IMR-90 (cell line): ENCODE results near the gene RAB1B. TPM values are rescaled to one million over a fixed set of nuclear protein-coding genes. Genes with fewer than 3 reads are reported as not detected.

ENCODE experiments used
- ATAC-seq: fragments of 200-7000 bp; cut with Tn5 transposase; 2 replicates; pipeline ENCODE4 v1.9.1; 2020; ENCODE audit warnings: low read depth, mild to moderate bottlenecking, moderate library complexity
- BruUV-seq: library from RNA; stranded (reverse); fragments of 400-500 nt; replicated peaks from 2 replicates; lab custom pipeline; 2021; lab: Mats Ljungman, UMichigan
- CTCF ChIA-PET: fragments of 300-600 bp; formaldehyde crosslinking; extraction: SDS; loops from one replicate; lab custom pipeline; 2021; ENCODE audit warnings: antibody characterized with exemption; lab: Yijun Ruan, JAX
- POLR2A ChIA-PET: fragments of 300-600 bp; sonication (Branson Sonifier 250); formaldehyde crosslinking; loops from one replicate; lab custom pipeline; 2022; ENCODE audit warnings: antibody characterized with exemption; ENCODE audit not compliant: unreplicated experiment; lab: Charles Lee
- DNase-seq: peaks from one replicate; pipeline ENCODE4 v3.0.0; 2013
- H2AFZ ChIP-seq: replicated peaks from 2 replicates; pipeline ENCODE3; 2013; ENCODE audit warnings: low read length, mild to moderate bottlenecking; ENCODE audit not compliant: poor library complexity
- H2AK5ac ChIP-seq: 2 replicates; pipeline ENCODE4 v1.6.1; 2013; ENCODE audit warnings: low read depth, low read length, inconsistent platforms
- H2AK9ac ChIP-seq: replicated peaks from 2 replicates; pipeline ENCODE3; 2013; ENCODE audit warnings: mild to moderate bottlenecking, low read depth, low read length, moderate library complexity; ENCODE audit not compliant: poor library complexity
- H2BK120ac ChIP-seq: 2 replicates; pipeline ENCODE4 v1.6.1; 2013; ENCODE audit warnings: low read depth, low read length, inconsistent platforms
- H2BK15ac ChIP-seq: 3 replicates; pipeline ENCODE4 v1.6.1; 2013; ENCODE audit warnings: low read depth, low read length, inconsistent platforms
- H2BK20ac ChIP-seq: 2 replicates; pipeline ENCODE4 v1.6.1; 2013; ENCODE audit warnings: low read depth, mild to moderate bottlenecking, inconsistent platforms, low read length, moderate library complexity
- H2BK5ac ChIP-seq: 2 replicates; pipeline ENCODE4 v1.6.1; 2013; ENCODE audit warnings: mild to moderate bottlenecking, low read depth, low read length, inconsistent platforms; ENCODE audit not compliant: poor library complexity, severe bottlenecking
- H3K14ac ChIP-seq: replicated peaks from 2 replicates; pipeline ENCODE4 v1.6.1; 2013; ENCODE audit warnings: low read depth, low read length, inconsistent platforms
- H3K18ac ChIP-seq: 2 replicates; pipeline ENCODE4 v1.6.1; 2013; ENCODE audit warnings: low read depth, low read length, control low read depth
- H3K23ac ChIP-seq: 2 replicates; pipeline ENCODE4 v1.6.1; 2013; ENCODE audit warnings: low read depth, low read length, inconsistent platforms
- H3K27ac ChIP-seq: 2 replicates; pipeline ENCODE4 v1.5.1; 2013; ENCODE audit warnings: mild to moderate bottlenecking, control low read depth, low read length; ENCODE audit not compliant: insufficient read depth
- H3K27me3 ChIP-seq: 2 replicates; pipeline ENCODE4 v1.6.1; 2013; ENCODE audit warnings: low read length; ENCODE audit not compliant: control insufficient read depth, insufficient read depth
- H3K36me3 ChIP-seq: 2 replicates; pipeline ENCODE4 v1.6.1; 2013; ENCODE audit warnings: low read length, mixed read lengths; ENCODE audit not compliant: control insufficient read depth, insufficient read depth
- H3K4ac ChIP-seq: 2 replicates; pipeline ENCODE4 v1.6.1; 2013; ENCODE audit warnings: low read depth, low read length, inconsistent platforms
- H3K4me1 ChIP-seq: 2 replicates; pipeline ENCODE4 v1.6.1; 2013; ENCODE audit warnings: low read length, mixed read lengths; ENCODE audit not compliant: control insufficient read depth, insufficient read depth
- H3K4me2 ChIP-seq: 2 replicates; pipeline ENCODE4 v1.6.1; 2013; ENCODE audit warnings: low read depth, mild to moderate bottlenecking, control low read depth, low read length, moderate library complexity
- H3K4me3 ChIP-seq: 2 replicates; pipeline ENCODE4 v1.5.1; 2013; ENCODE audit warnings: low read depth, mild to moderate bottlenecking, control low read depth, low read length, moderate library complexity; ENCODE audit not compliant: insufficient read depth
- H3K56ac ChIP-seq: 2 replicates; pipeline ENCODE4 v1.6.1; 2013; ENCODE audit warnings: low read length, inconsistent platforms; ENCODE audit not compliant: insufficient read depth; ENCODE audit errors: extremely low read depth
- H3K79me1 ChIP-seq, 2 experiments: 2 replicates each; pipeline ENCODE4 v1.6.1; 2013; ENCODE audit warnings: low read length in 2 of 2, inconsistent platforms in 1 of 2, low read depth in 1 of 2
- H3K9ac ChIP-seq: 2 replicates; pipeline ENCODE4 v1.6.1; 2013; ENCODE audit warnings: low read depth, low read length, control low read depth
- H3K9me1 ChIP-seq: 2 replicates; pipeline ENCODE4 v1.6.1; 2013; ENCODE audit warnings: low read length, inconsistent platforms; ENCODE audit not compliant: insufficient read depth
- H3K9me3 ChIP-seq: 2 replicates; pipeline ENCODE4 v1.6.1; 2013; ENCODE audit warnings: low read length; ENCODE audit not compliant: control insufficient read depth, insufficient read depth
- H4K20me1 ChIP-seq: 2 replicates; pipeline ENCODE4 v1.6.1; 2013; ENCODE audit warnings: low read length, inconsistent platforms; ENCODE audit not compliant: insufficient read depth
- H4K5ac ChIP-seq: 2 replicates; pipeline ENCODE4 v1.6.1; 2013; ENCODE audit warnings: mild to moderate bottlenecking, low read depth, low read length, control low read depth
- H4K8ac ChIP-seq, 2 experiments: 2 replicates each; pipeline ENCODE4 v1.6.1; 2013; ENCODE audit warnings: low read depth in 2 of 2, low read length in 2 of 2, control low read depth in 1 of 2, inconsistent platforms in 1 of 2
- H4K91ac ChIP-seq: 2 replicates; pipeline ENCODE4 v1.6.1; 2013; ENCODE audit warnings: low read depth, low read length, inconsistent platforms; ENCODE audit not compliant: insufficient read depth
- FOS ChIP-seq: fragments of 150-350 bp; IDR thresholded peaks from 2 replicates; pipeline ENCODE4 v1.6.1; 2016; ENCODE audit warnings: low read depth, low read length
- MAFK ChIP-seq: IDR thresholded peaks from 2 replicates; pipeline ENCODE4 v1.6.1; 2012; ENCODE audit warnings: low read depth, low read length, improper control_type of control experiment
- MAZ ChIP-seq: IDR thresholded peaks from 2 replicates; pipeline ENCODE4 v1.6.1; 2012; ENCODE audit warnings: low read depth, mild to moderate bottlenecking, low read length, improper control_type of control experiment, moderate library complexity, borderline replicate concordance
- WGBS, 2 experiments: methylation state at CpG; one replicate each; pipeline versions ENCODE4 v1.1.5 to v1.1.7; 2013; ENCODE audit warnings: missing lambda C conversion rate in 2 of 2; ENCODE audit not compliant: insufficient read length in 1 of 2; ENCODE audit errors: extremely low coverage in 2 of 2; 5-methylcytosine and 5-hydroxymethylcytosine counted together
- dilution Hi-C: fragments of 300-500 bp; cut with HindIII; formaldehyde crosslinking; loops from one replicate; pipeline ENCODE4 v1.14.3; 2018; ENCODE audit warnings: low sequenced_read_pairs; ENCODE audit not compliant: unreplicated experiment
- in situ Hi-C: fragments of 300-500 bp; cut with MboI; formaldehyde crosslinking; loops from 3 replicates; pipeline ENCODE4 v1.14.3; 2019; ENCODE audit warnings: low sequenced_read_pairs, inconsistent platforms, mixed read lengths
- intact Hi-C: fragments of 100-400 bp; cut with micrococcal nuclease; formaldehyde crosslinking; loops from 2 replicates; pipeline ENCODE4 v1.10.0; 2022
- polyA plus RNA-seq, 3 experiments: library from polyadenylated mRNA; depleted of rRNA; stranded (reverse); fragments of >200 nt; gene quantifications; 2 replicates each; pipeline ENCODE4 v1.2.3, GENCODE V29; 2012; ENCODE audit warnings: low replicate concordance in 1 of 3
- total RNA-seq: library from RNA; depleted of rRNA; stranded (reverse); fragments of >200 nt; gene quantifications from 2 replicates; pipeline ENCODE4 v1.2.3, GENCODE V29; 2012
- TF ChIP-seq, protein P1 (sequence below): fragments of 150-350 bp; IDR thresholded peaks from 2 replicates; pipeline ENCODE4 v1.6.1; 2016; ENCODE audit warnings: low read depth, mild to moderate bottlenecking, low read length, moderate library complexity, borderline replicate concordance
- TF ChIP-seq, protein P2 (sequence below): fragments of 150-350 bp; IDR thresholded peaks from 2 replicates; pipeline ENCODE4 v1.6.1; 2017; ENCODE audit warnings: mild to moderate bottlenecking, antibody characterized with exemption, low read length, low read depth

The RAB1B gene
- total and polyA plus RNA-seq, 2 of the 4 experiments (the other 2 are of a cell fraction) = 83.7 to 248 TPM

DNA sequence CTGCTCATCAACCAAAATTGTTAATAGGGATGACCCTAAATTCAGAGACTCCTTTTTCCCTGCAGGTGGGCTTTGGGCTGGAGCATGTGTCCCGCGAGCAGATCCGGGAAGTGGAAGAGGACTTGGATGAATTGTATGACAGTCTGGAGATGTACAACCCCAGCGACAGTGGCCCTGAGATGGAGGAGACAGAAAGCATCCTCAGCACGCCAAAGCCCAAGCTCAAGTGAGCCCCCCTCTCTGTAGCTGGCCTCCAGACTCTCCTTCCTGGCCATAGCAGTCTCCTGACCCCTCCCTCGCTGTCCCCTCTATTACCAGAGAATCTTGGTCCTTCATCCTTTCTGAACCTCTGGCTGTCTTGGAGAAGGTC is 47.9 kb upstream of the RAB1B start:
- Histone ChIP-seq H2BK20ac (no peak overlapping the region), H3K23ac (no peak overlapping the region), H3K9me3 (no peaks in the 10 kb centered on the region), H3K18ac (no peak overlapping the region), H3K4ac (no peak overlapping the region), H2BK120ac (no peak overlapping the region), H3K56ac (no peak overlapping the region), H4K20me1 (peaks cover 7% of the 10 kb centered on the region), H3K9ac (no peak overlapping the region), H2AFZ (no peak overlapping the region), H3K27ac (no peak overlapping the region), H2AK5ac (no peak overlapping the region), H4K5ac (no peak overlapping the region), H4K8ac (no peak overlapping the region), H3K27me3 (no peaks in the 10 kb centered on the region), H3K4me2 (no peak overlapping the region), H2BK15ac (no peak overlapping the region), H2BK5ac (no peak overlapping the region), H3K36me3 (peaks cover 56% of the 10 kb centered on the region), H4K91ac (no peak overlapping the region), H3K4me3 (no peak overlapping the region), H3K9me1 (peaks cover 3% of the 10 kb centered on the region; the same call in 1 of the 2 replicates), H2AK9ac (no peak overlapping the region), H3K4me1 (no peaks in the 10 kb centered on the region), H3K79me1 (peaks cover 0 to 5% of the 10 kb centered on the region in 2 experiments; a peak in 1 of 4 replicates), H3K14ac (no peak overlapping the region)
- CTCF ChIA-PET = no interaction called here
- 100% methylated on average over 1 of the region's 6 CpGs; no CpG with 5 or more reads in 1 of the 2 experiments for WGBS, 2 experiments
- ATAC-seq = no peak
- POLR2A ChIA-PET = no interaction called here
- dilution Hi-C loops = no loop called here
- in situ Hi-C loops = no loop called here
- TF ChIP-seq, protein P1, sequence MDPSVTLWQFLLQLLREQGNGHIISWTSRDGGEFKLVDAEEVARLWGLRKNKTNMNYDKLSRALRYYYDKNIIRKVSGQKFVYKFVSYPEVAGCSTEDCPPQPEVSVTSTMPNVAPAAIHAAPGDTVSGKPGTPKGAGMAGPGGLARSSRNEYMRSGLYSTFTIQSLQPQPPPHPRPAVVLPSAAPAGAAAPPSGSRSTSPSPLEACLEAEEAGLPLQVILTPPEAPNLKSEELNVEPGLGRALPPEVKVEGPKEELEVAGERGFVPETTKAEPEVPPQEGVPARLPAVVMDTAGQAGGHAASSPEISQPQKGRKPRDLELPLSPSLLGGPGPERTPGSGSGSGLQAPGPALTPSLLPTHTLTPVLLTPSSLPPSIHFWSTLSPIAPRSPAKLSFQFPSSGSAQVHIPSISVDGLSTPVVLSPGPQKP = no peak
- TF ChIP-seq MAZ (no peak), FOS (no peak), MAFK (no peak)
- TF ChIP-seq, protein P2, sequence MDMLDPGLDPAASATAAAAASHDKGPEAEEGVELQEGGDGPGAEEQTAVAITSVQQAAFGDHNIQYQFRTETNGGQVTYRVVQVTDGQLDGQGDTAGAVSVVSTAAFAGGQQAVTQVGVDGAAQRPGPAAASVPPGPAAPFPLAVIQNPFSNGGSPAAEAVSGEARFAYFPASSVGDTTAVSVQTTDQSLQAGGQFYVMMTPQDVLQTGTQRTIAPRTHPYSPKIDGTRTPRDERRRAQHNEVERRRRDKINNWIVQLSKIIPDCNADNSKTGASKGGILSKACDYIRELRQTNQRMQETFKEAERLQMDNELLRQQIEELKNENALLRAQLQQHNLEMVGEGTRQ = no peak
- DNase-seq = no peak
- no TSS peak for BruUV-seq
- intact Hi-C loops = no loop called here
